Measurements from ENCODE around the gene SLC30A4.

SLC30A4 gene

DNA sequence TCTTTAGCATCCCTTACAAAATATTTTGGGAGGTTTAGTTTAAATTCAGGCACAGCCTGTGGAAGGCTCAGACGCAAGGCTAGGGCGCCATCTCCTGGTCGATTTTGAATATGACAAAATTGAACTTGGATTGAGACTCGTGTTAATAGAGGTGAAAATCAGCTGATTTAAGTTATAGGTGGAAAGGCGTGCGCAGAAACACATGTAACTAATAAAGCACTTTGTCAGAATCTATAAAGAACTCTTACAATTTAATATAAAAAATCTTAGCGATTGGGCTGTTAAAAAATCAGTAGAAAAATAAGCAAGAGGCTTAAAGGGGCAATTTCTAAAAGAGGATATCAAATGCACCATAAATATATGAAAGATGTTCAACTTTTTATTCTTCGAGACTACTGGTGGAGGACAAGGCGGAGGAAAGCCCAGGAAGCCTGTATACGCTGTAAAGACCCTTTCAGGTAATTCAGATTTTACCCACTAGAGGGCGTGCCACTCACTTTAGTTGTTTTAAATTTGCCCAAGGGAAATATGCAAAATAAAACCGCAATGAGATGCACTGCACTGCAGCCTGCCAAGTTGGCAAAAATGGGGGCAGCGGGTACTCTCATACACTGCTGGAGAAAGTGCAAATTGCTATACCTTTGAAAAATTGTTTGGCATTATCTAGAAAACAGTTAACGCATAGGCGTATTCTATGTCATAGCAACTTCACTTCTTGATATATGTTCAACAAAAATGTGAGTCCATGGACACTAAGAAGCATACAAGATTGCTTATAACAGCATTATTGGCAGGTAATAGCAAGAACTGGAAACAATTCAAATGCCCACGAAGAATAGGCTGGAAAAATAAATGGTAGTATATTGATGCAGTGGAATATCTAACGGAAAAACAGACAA is 64.7 kb downstream of the SLC30A4 start:
- H3K27ac ChIP-seq = no peak overlapping the region; the same call in 1 of the 2 replicates
- CTCF ChIA-PET = interaction anchor here (0.5 to 5.3 kb wide), 21 partner anchors 7 to 843 kb away, joined by 3 to 72 read pairs (median 4); partner anchors contain the start of gene BLOC1S6
- POLR2A ChIA-PET (ENCODE audit: low non-redundant PET) = no interaction called here
- TF ChIP-seq, protein P1, sequence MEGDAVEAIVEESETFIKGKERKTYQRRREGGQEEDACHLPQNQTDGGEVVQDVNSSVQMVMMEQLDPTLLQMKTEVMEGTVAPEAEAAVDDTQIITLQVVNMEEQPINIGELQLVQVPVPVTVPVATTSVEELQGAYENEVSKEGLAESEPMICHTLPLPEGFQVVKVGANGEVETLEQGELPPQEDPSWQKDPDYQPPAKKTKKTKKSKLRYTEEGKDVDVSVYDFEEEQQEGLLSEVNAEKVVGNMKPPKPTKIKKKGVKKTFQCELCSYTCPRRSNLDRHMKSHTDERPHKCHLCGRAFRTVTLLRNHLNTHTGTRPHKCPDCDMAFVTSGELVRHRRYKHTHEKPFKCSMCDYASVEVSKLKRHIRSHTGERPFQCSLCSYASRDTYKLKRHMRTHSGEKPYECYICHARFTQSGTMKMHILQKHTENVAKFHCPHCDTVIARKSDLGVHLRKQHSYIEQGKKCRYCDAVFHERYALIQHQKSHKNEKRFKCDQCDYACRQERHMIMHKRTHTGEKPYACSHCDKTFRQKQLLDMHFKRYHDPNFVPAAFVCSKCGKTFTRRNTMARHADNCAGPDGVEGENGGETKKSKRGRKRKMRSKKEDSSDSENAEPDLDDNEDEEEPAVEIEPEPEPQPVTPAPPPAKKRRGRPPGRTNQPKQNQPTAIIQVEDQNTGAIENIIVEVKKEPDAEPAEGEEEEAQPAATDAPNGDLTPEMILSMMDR (conservative IDR thresholded peaks at IDR 0.05; ENCODE audit: low read depth) = peak; percentile 91
- peak; percentile 68 for DNase-seq (ENCODE audit: low spot score)

GRCh38 chr15:45457220-45457619 is 65.3 kb downstream of the SLC30A4 start:
- peak overlapping the region; percentile 83 for H3K27ac ChIP-seq
- CTCF ChIA-PET = interaction anchor here (0.5 to 5.3 kb wide), 13 partner anchors 8 to 463 kb away, joined by 3 to 72 read pairs (median 6); partner anchors contain the start of gene BLOC1S6
- TF ChIP-seq, protein P1 (conservative IDR thresholded peaks at IDR 0.05; ENCODE audit: low read depth) = no peak
- no peak for DNase-seq (ENCODE audit: low spot score)
- POLR2A ChIA-PET (ENCODE audit: low non-redundant PET) = no interaction called here

GRCh38 chr15:45456212-45457106 is 66.1 kb downstream of the SLC30A4 start:
- peak overlapping the region; percentile 83 for H3K27ac ChIP-seq
- CTCF ChIA-PET = interaction anchor here (0.6 to 5.3 kb wide), 9 partner anchors 9 to 293 kb away, joined by 3 to 72 read pairs (median 10); partner anchors contain the start of gene BLOC1S6
- POLR2A ChIA-PET (ENCODE audit: low non-redundant PET) = no interaction called here
- TF ChIP-seq, protein P1 (conservative IDR thresholded peaks at IDR 0.05; ENCODE audit: low read depth) = no peak
- DNase-seq (ENCODE audit: low spot score) = peak; percentile 98

DNA sequence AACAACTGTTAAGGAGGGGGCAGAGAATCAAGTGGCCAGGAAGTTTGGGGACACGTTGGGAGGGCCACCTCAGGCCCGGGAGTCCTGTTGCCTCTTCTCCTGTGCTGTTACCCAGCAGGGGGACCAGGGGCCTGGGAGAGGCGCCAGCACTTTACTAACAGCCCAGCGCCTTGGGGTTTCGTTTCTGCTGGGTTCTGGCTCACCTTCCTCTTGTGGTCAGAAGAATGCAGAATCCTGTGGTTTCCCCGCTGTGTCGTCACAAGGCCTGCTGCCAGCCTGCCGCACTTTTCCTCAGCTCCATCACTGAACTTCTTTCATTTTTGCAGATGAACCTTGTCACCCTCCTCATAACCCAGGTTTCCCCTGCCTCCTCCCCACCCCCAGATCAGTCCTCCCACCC is 67.7 kb downstream of the SLC30A4 start:
- TF ChIP-seq, protein P1 (conservative IDR thresholded peaks at IDR 0.05; ENCODE audit: low read depth) = no peak
- ChIA-PET POLR2A (ENCODE audit: low non-redundant PET) (no interaction called here), CTCF (interaction anchor here (0.7 to 4.8 kb wide), 4 partner anchors 16 to 146 kb away, joined by 3 to 72 read pairs (median 4); no protein-coding TSS in a partner anchor)
- DNase-seq (ENCODE audit: low spot score) = peak; percentile 94
- H3K27ac ChIP-seq = peak overlapping the region; percentile 83

DNA sequence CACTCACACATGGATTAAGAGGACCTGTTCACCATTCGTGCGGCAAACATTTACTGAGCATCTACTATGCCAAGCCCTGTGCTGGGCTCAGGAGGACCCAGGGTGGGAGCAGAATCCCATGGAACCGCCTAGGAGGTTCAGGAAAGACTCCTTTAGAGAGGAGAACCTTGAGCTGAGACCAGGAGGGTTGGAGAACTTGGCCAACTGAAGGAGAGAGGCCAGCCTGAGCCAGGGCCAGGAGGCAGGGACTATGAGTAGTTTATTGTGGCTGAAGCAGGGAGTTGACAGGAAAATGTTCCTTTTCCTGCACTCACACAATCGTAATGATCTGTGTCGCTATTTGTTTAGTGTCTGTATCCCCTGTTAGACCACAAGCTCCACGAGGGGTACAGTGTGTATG is 71.3 kb downstream of the SLC30A4 start:
- CTCF ChIA-PET = interaction anchor here (0.7 kb wide), 1 partner anchor 822 kb away, joined by 3 read pairs; no protein-coding TSS in a partner anchor
- POLR2A ChIA-PET (ENCODE audit: low non-redundant PET) = no interaction called here
- H3K27ac ChIP-seq = no peak overlapping the region
- TF ChIP-seq, protein P1 (conservative IDR thresholded peaks at IDR 0.05; ENCODE audit: low read depth) = no peak
- no peak for DNase-seq (ENCODE audit: low spot score)
